Measurements from ENCODE around the gene PICALM.

DNA sequence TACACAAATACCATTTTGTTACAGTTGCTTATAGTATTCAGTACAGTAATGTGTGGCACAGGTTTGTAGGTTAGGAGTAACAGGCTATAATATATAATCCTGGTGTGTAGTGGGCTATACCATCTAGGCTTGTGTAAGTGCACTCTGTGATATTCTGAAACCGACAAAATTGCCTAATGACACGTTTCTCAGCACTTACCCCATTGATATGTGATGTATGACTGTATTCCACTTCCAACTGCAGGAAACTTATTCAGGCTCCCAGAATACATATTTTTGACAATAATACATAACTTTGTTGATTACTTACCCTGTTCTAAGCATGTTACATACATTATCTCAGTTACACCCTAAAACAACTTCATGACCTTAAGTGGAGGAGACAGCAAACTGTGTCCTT, 5.1 kb upstream of the PICALM start:
- no peak for TF ChIP-seq RCOR2 (CRISPR knock-in tag; IDR thresholded peaks at IDR 0.05)
- no peak for TF ChIP-seq ZNF549 (CRISPR knock-in tag; IDR thresholded peaks at IDR 0.05)
- no peak for TF ChIP-seq SMAD9 (CRISPR knock-in tag; IDR thresholded peaks at IDR 0.05)
